SU-DHL-6 (cell line): Measurements from ENCODE around the gene GPI.

Experiments used
- H2AFZ ChIP-seq: fragments of 200-600 bp; sonication (generic); 2 replicates; pipeline ENCODE4 v1.6.1; 2014; ENCODE audit warnings: low read depth, mild to moderate bottlenecking, moderate library complexity, mixed read lengths, antibody characterized with exemption, low read length; ENCODE audit not compliant: severe bottlenecking
- H3F3A ChIP-seq: fragments of 200-600 bp; shearing (Covaris generic); 2 replicates; pipeline ENCODE4 v1.6.0; 2016; ENCODE audit warnings: antibody characterized with exemption, mild to moderate bottlenecking; ENCODE audit not compliant: insufficient read depth
- H3K27ac ChIP-seq: fragments of 200-600 bp; sonication (generic); 2 replicates; pipeline ENCODE4 v1.5.1; 2016; ENCODE audit warnings: low read depth, mild to moderate bottlenecking, low read length, moderate library complexity, mixed read lengths
- H3K27me3 ChIP-seq: fragments of 200-600 bp; sonication (generic), shearing (Covaris generic); 2 replicates; pipeline ENCODE4 v1.6.0; 2014; ENCODE audit warnings: mild to moderate bottlenecking, low read length
- H3K36me3 ChIP-seq: fragments of 200-600 bp; sonication (generic); 2 replicates; pipeline ENCODE4 v1.6.1; 2014; ENCODE audit warnings: mild to moderate bottlenecking, low read length, mixed read lengths
- H3K4me2 ChIP-seq: fragments of 300-600, 200-600 bp; shearing (Covaris generic), sonication (generic); 2 replicates; pipeline ENCODE4 v1.6.0; 2014; ENCODE audit warnings: low read length, low read depth, mild to moderate bottlenecking; ENCODE audit not compliant: poor library complexity, severe bottlenecking
- H3K4me3 ChIP-seq: fragments of 200-600 bp; sonication (generic); 2 replicates; pipeline ENCODE4 v1.5.1; 2014; ENCODE audit warnings: antibody characterized with exemption, low read length, mild to moderate bottlenecking, mixed read lengths; ENCODE audit not compliant: insufficient read depth, poor library complexity, severe bottlenecking
- H3K79me2 ChIP-seq: fragments of 200-600 bp; sonication (generic); 2 replicates; pipeline ENCODE4 v1.6.1; 2014; ENCODE audit warnings: mild to moderate bottlenecking, low read length, moderate library complexity; ENCODE audit not compliant: insufficient read depth
- H3K9ac ChIP-seq: fragments of 200-600 bp; sonication (generic); 2 replicates; pipeline ENCODE4 v1.7.0; 2014; ENCODE audit warnings: mild to moderate bottlenecking, low read length
- H3K9me2 ChIP-seq: fragments of 200-600 bp; sonication (generic); replicated peaks from 2 replicates; pipeline ENCODE4 v1.6.1; 2014; ENCODE audit warnings: low read length; ENCODE audit not compliant: insufficient read depth
- H3K9me3 ChIP-seq: fragments of 200-600 bp; sonication (generic); 2 replicates; pipeline ENCODE4 v1.6.1; 2014; ENCODE audit warnings: low read length, mixed read lengths; ENCODE audit not compliant: insufficient read depth
- H4K20me1 ChIP-seq: fragments of 200-600 bp; sonication (generic); 2 replicates; pipeline ENCODE4 v1.6.1; 2014; ENCODE audit warnings: low read depth, mild to moderate bottlenecking, antibody characterized with exemption, low read length, moderate library complexity, mixed read lengths
- EZH2phosphoT487 ChIP-seq: fragments of 200-600 bp; sonication (generic), shearing (Covaris generic); conservative IDR thresholded peaks from 2 replicates; pipeline ENCODE4 v1.6.1; 2018; ENCODE audit warnings: mild to moderate bottlenecking, antibody characterized with exemption, low read length, moderate library complexity, mixed read lengths
- TF ChIP-seq, protein P1 (sequence below): fragments of 200-600 bp; sonication (generic); IDR thresholded peaks from one replicate; pipeline ENCODE4 v1.5.1; 2017; ENCODE audit warnings: antibody characterized with exemption, mild to moderate bottlenecking, low read length, moderate library complexity; ENCODE audit not compliant: insufficient read depth, poor library complexity, severe bottlenecking

The GPI gene

DNA sequence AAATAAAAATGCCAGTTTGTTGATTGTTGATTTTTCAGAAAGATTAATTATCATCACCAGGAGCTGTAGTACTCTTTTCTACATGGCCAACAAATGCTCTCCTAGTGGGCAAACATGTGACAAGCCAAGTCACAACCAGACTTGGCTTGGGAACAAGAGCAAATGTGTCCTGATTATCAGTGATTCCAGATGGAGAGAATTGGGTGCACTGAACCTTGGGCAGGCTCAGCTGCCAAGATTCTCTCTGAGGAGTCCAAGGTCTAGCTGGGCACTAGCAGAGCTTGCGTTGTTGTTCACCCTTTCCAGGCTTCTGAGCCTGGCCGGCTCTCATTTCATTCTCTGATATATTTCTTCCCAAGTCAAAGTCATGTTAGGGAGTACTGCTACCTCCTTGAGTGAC is 27.3 kb upstream of the GPI start:
- Histone ChIP-seq H3K79me2 (no peaks in the 10 kb centered on the region), H3K27ac (no peak overlapping the region), H3K9me2 (no peaks in the 10 kb centered on the region), H3K4me3 (no peak overlapping the region), H2AFZ (no peak overlapping the region), H3K9me3 (no peaks in the 10 kb centered on the region), H3F3A (no peaks in the 10 kb centered on the region), H3K9ac (no peak overlapping the region), H3K27me3 (no peaks in the 10 kb centered on the region), H4K20me1 (no peaks in the 10 kb centered on the region), H3K36me3 (peaks cover 5% of the 10 kb centered on the region; the same call in 1 of the 2 replicates), H3K4me2 (no peak overlapping the region)
- TF ChIP-seq, protein P1, sequence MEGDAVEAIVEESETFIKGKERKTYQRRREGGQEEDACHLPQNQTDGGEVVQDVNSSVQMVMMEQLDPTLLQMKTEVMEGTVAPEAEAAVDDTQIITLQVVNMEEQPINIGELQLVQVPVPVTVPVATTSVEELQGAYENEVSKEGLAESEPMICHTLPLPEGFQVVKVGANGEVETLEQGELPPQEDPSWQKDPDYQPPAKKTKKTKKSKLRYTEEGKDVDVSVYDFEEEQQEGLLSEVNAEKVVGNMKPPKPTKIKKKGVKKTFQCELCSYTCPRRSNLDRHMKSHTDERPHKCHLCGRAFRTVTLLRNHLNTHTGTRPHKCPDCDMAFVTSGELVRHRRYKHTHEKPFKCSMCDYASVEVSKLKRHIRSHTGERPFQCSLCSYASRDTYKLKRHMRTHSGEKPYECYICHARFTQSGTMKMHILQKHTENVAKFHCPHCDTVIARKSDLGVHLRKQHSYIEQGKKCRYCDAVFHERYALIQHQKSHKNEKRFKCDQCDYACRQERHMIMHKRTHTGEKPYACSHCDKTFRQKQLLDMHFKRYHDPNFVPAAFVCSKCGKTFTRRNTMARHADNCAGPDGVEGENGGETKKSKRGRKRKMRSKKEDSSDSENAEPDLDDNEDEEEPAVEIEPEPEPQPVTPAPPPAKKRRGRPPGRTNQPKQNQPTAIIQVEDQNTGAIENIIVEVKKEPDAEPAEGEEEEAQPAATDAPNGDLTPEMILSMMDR: no peak
- no peak for TF ChIP-seq EZH2phosphoT487

DNA sequence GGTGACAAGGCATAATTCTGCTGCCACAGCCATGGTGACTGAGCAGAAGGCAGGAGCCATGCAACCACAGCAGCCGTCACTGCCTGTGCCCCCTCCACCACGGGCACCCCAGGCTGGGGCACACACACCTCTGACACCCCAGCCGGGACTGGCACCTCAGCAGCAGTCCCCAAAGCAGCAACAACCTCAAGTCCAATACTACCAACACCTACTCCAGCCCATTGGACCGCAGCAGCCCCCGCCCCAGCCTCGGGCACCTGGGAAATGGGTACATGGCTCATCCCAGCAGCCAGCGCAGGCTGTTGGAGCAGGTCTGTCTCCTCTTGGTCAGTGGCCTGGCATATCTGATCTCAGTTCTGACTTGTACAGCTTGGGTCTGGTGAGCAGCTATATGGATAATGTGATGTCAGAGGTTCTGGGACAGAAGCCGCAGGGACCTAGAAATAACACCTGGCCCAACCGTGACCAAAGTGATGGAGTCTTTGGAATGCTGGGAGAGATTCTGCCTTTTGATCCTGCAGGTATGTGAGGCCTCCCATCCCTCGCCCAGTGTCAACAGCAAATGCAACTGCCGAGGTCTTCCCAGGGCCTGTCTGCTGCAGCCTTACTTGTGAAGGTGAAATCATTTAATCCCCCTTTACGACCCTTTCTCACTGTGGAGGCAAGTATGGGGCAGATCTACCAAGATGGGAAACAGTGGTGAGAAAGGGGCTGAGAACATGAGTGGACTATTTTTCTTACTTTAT is 22.9 kb upstream of the GPI start:
- Histone ChIP-seq H4K20me1 (no peaks in the 10 kb centered on the region), H3K4me2 (no peak overlapping the region), H3K79me2 (no peaks in the 10 kb centered on the region), H3F3A (0 out of 2 replicates have a peak, but pooled peaks cover 2% of the 10 kb centered on the region), H3K36me3 (0 out of 2 replicates have a peak, but pooled peaks cover 4% of the 10 kb centered on the region), H3K4me3 (no peak overlapping the region), H3K27ac (no peak overlapping the region), H3K9ac (no peak overlapping the region), H3K9me3 (no peaks in the 10 kb centered on the region), H2AFZ (no peak overlapping the region), H3K27me3 (no peaks in the 10 kb centered on the region), H3K9me2 (no peaks in the 10 kb centered on the region)
- TF ChIP-seq, protein P1: no peak
- TF ChIP-seq EZH2phosphoT487: no peak

DNA sequence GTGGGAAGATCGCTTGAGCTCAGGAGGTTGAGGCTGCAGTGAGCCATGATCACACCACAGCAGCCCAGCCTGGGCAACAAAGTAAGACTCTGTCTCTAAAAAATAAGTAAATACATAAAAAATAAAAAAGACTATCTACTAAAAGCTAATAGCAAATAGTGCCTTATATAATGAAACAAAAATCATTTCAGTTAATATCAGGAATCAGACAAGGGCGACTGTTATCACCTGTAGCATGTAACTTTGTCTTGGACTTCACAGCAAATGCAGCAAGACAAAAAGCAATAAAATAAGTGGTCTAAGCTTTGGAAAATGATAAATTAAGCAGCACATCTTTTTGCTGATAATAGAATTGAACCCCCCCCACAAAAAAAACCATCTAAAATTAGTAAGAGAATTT is 21.2 kb upstream of the GPI start:
- H3K27ac ChIP-seq: no peak overlapping the region
- H3K9me2 ChIP-seq: no peaks in the 10 kb centered on the region
- H3K4me3 ChIP-seq: no peak overlapping the region
- H3K9me3 ChIP-seq: no peaks in the 10 kb centered on the region
- H3K79me2 ChIP-seq: no peaks in the 10 kb centered on the region
- 0 out of 2 replicates have a peak, but pooled peaks cover 2% of the 10 kb centered on the region for H3F3A ChIP-seq
- H3K4me2 ChIP-seq: no peak overlapping the region
- TF ChIP-seq EZH2phosphoT487: no peak
- TF ChIP-seq, protein P1: no peak
- no peaks in the 10 kb centered on the region for H3K27me3 ChIP-seq
- no peaks in the 10 kb centered on the region for H4K20me1 ChIP-seq
- no peak overlapping the region for H2AFZ ChIP-seq
- 0 out of 2 replicates have a peak, but pooled peaks cover 4% of the 10 kb centered on the region for H3K36me3 ChIP-seq
- no peak overlapping the region for H3K9ac ChIP-seq
